HepG2 (cell line): ENCODE data around the gene EFEMP2. TPM values are rescaled to one million over a fixed set of nuclear protein-coding genes. Genes with fewer than 3 reads are reported as not detected.

Experiments
- ATAD3A ChIP-seq: sonication (generic); formaldehyde crosslinking; IDR thresholded peaks from 2 replicates; pipeline ENCODE4 v1.4.0; 2020; ENCODE audit warnings: missing genetic modification reagents
- BRD4 ChIP-seq: sonication (generic); formaldehyde crosslinking; IDR thresholded peaks from 2 replicates; pipeline ENCODE4 v1.4.0; 2020; ENCODE audit warnings: missing genetic modification reagents
- LCORL ChIP-seq, 2 experiments: fragments of 450-650 bp in 1 of 2; sonication (generic) in 1 of 2; formaldehyde crosslinking in 1 of 2; IDR thresholded peaks; 2 replicates each; pipeline versions ENCODE4 v1.5.0 to v1.6.1; 2017 to 2020; ENCODE audit warnings: antibody characterized with exemption in 1 of 2, missing genetic modification reagents in 1 of 2
- NFKBIZ ChIP-seq: IDR thresholded peaks from 2 replicates; pipeline ENCODE4 v1.6.1; 2018; ENCODE audit warnings: missing genetic modification reagents, missing compliant biosample characterization
- NR2F6 ChIP-seq, 2 experiments: IDR thresholded peaks; 2 replicates each; pipeline ENCODE4 v1.6.1; 2016; ENCODE audit warnings: antibody characterized with exemption in 1 of 2, mild to moderate bottlenecking in 1 of 2
- ONECUT2 ChIP-seq: sonication (generic); formaldehyde crosslinking; IDR thresholded peaks from 2 replicates; pipeline ENCODE4 v1.4.0; 2020; ENCODE audit warnings: missing genetic modification reagents
- POGZ ChIP-seq: sonication (generic); formaldehyde crosslinking; IDR thresholded peaks from 2 replicates; pipeline ENCODE4 v1.4.0; 2020; ENCODE audit warnings: mild to moderate bottlenecking, missing genetic modification reagents
- SIN3A ChIP-seq: IDR thresholded peaks from 2 replicates; pipeline ENCODE4 v1.6.1; 2011; ENCODE audit warnings: low read depth, mild to moderate bottlenecking, control low read depth, low read length, borderline replicate concordance
- SKI ChIP-seq: fragments of 450-650 bp; IDR thresholded peaks from one replicate; pipeline ENCODE4 v1.6.1; 2018; ENCODE audit warnings: mild to moderate bottlenecking; ENCODE audit not compliant: partially characterized antibody
- TAF15 ChIP-seq: fragments of 200-400 bp; formaldehyde crosslinking; IDR thresholded peaks from one replicate; pipeline ENCODE4 v1.6.1; 2018; ENCODE audit warnings: mild to moderate bottlenecking, low read depth, low read length; ENCODE audit not compliant: poor library complexity, severe bottlenecking
- ZNF451 ChIP-seq: sonication (generic); formaldehyde crosslinking; IDR thresholded peaks from 2 replicates; pipeline ENCODE4 v1.5.0; 2020; ENCODE audit warnings: mild to moderate bottlenecking, missing genetic modification reagents
- ZNF605 ChIP-seq: sonication (generic); formaldehyde crosslinking; IDR thresholded peaks from 2 replicates; pipeline ENCODE4 v1.8.0; 2022; ENCODE audit warnings: mild to moderate bottlenecking, missing genetic modification reagents
- ZNF761 ChIP-seq: sonication (generic); formaldehyde crosslinking; conservative IDR thresholded peaks from 2 replicates; pipeline ENCODE4 v1.4.0; 2020; ENCODE audit warnings: mild to moderate bottlenecking, missing genetic modification reagents
- polyA plus RNA-seq, 8 experiments: library from polyadenylated mRNA; depleted of rRNA in 3 of 8; stranded (reverse) in 7 of 8; unstranded in 1 of 8; fragments of >200 nt; fragmentation: Illumina TruSeq in 4 of 8; extraction: Trizol in 4 of 8; gene quantifications; 2 replicates each; pipeline versions ENCODE4 v1.2.1 to v1.2.3, GENCODE V29; 2011 to 2016; ENCODE audit warnings: low read depth in 4 of 8, missing spikeins in 1 of 8, mixed read lengths in 1 of 8; ENCODE audit not compliant: insufficient read depth in 1 of 8
- total RNA-seq, 5 experiments: library from RNA; depleted of rRNA; stranded (reverse); fragments of >200 nt; fragmentation: Illumina TruSeq; extraction: Trizol; gene quantifications; 2 replicates each; pipeline ENCODE4 v1.2.3, GENCODE V29; 2016; ENCODE audit warnings: low read depth in 1 of 5
- TF ChIP-seq, protein P1 (sequence below): IDR thresholded peaks from 2 replicates; pipeline ENCODE4 v1.6.1; 2018; ENCODE audit warnings: missing genetic modification reagents
- TF ChIP-seq, protein P2 (sequence below): sonication (generic); formaldehyde crosslinking; IDR thresholded peaks from 2 replicates; pipeline ENCODE4 v1.4.0; 2020; ENCODE audit warnings: missing genetic modification reagents
- TF ChIP-seq, protein P3 (sequence below): sonication (generic); formaldehyde crosslinking; IDR thresholded peaks from 2 replicates; pipeline ENCODE4 v1.5.0; 2020; ENCODE audit warnings: mild to moderate bottlenecking, missing genetic modification reagents, borderline replicate concordance
- TF ChIP-seq, protein P4 (sequence below): sonication (generic); formaldehyde crosslinking; IDR thresholded peaks from 2 replicates; pipeline ENCODE4 v1.4.0; 2020; ENCODE audit warnings: mild to moderate bottlenecking, missing genetic modification reagents

The EFEMP2 gene
- total and polyA plus RNA-seq, 2 of the 13 experiments (the other 11 are each of a cell fraction or from before 2014, with no cell fraction given) = 7.4 to 29.7 TPM

DNA sequence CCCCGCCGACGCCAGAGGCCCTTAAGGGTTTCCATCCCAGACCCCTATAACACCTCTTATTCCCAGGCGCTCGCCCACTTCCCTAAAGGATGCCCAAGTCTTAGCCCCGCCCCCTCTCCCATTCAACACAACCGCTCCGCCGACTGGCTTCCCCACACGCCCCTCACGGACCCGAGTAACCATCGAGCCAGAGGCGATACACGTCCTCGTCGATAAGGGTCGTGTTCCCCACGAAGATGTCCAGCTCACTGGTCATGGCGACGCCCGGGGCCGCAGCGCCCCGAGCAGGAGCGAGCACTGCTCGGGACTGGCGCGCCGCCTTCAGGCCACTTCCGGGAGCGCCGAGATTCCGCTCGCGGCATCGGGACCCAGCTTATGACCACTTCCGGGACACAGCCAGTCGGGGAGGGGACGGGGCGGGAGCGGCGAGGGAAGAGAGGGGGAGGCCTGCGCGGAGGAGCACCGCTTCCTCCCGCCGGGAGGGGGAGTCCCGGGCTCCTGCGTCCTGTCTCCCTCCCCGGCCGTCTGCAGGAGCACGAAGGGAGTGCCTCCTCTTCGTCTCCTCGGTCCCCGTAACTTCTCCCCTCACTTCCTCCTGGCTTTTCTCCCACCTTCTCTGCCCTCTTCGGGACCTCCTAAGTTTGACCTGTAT is 15.7 kb upstream of the EFEMP2 start, which contains the start of gene FIBP (continued):
- no peak for TF ChIP-seq NR2F6 (IDR thresholded peaks at IDR 0.05)
- TF ChIP-seq NR2F6 (CRISPR knock-in tag; IDR thresholded peaks at IDR 0.05) = 0 out of 2 replicates have a peak, but pooled peaks have one; percentile 4
- TF ChIP-seq, protein P1, sequence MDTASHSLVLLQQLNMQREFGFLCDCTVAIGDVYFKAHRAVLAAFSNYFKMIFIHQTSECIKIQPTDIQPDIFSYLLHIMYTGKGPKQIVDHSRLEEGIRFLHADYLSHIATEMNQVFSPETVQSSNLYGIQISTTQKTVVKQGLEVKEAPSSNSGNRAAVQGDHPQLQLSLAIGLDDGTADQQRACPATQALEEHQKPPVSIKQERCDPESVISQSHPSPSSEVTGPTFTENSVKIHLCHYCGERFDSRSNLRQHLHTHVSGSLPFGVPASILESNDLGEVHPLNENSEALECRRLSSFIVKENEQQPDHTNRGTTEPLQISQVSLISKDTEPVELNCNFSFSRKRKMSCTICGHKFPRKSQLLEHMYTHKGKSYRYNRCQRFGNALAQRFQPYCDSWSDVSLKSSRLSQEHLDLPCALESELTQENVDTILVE = peak; percentile 90
- TF ChIP-seq SIN3A = peak; percentile 60; the same call in 1 of the 2 replicates
- TF ChIP-seq, protein P2, sequence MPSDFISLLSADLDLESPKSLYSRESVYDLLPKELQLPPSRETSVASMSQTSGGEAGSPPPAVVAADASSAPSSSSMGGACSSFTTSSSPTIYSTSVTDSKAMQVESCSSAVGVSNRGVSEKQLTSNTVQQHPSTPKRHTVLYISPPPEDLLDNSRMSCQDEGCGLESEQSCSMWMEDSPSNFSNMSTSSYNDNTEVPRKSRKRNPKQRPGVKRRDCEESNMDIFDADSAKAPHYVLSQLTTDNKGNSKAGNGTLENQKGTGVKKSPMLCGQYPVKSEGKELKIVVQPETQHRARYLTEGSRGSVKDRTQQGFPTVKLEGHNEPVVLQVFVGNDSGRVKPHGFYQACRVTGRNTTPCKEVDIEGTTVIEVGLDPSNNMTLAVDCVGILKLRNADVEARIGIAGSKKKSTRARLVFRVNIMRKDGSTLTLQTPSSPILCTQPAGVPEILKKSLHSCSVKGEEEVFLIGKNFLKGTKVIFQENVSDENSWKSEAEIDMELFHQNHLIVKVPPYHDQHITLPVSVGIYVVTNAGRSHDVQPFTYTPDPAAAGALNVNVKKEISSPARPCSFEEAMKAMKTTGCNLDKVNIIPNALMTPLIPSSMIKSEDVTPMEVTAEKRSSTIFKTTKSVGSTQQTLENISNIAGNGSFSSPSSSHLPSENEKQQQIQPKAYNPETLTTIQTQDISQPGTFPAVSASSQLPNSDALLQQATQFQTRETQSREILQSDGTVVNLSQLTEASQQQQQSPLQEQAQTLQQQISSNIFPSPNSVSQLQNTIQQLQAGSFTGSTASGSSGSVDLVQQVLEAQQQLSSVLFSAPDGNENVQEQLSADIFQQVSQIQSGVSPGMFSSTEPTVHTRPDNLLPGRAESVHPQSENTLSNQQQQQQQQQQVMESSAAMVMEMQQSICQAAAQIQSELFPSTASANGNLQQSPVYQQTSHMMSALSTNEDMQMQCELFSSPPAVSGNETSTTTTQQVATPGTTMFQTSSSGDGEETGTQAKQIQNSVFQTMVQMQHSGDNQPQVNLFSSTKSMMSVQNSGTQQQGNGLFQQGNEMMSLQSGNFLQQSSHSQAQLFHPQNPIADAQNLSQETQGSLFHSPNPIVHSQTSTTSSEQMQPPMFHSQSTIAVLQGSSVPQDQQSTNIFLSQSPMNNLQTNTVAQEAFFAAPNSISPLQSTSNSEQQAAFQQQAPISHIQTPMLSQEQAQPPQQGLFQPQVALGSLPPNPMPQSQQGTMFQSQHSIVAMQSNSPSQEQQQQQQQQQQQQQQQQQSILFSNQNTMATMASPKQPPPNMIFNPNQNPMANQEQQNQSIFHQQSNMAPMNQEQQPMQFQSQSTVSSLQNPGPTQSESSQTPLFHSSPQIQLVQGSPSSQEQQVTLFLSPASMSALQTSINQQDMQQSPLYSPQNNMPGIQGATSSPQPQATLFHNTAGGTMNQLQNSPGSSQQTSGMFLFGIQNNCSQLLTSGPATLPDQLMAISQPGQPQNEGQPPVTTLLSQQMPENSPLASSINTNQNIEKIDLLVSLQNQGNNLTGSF (CRISPR knock-in tag) = no peak
- peak; percentile 77 for TF ChIP-seq ZNF605 (CRISPR knock-in tag)
- TF ChIP-seq, protein P3, sequence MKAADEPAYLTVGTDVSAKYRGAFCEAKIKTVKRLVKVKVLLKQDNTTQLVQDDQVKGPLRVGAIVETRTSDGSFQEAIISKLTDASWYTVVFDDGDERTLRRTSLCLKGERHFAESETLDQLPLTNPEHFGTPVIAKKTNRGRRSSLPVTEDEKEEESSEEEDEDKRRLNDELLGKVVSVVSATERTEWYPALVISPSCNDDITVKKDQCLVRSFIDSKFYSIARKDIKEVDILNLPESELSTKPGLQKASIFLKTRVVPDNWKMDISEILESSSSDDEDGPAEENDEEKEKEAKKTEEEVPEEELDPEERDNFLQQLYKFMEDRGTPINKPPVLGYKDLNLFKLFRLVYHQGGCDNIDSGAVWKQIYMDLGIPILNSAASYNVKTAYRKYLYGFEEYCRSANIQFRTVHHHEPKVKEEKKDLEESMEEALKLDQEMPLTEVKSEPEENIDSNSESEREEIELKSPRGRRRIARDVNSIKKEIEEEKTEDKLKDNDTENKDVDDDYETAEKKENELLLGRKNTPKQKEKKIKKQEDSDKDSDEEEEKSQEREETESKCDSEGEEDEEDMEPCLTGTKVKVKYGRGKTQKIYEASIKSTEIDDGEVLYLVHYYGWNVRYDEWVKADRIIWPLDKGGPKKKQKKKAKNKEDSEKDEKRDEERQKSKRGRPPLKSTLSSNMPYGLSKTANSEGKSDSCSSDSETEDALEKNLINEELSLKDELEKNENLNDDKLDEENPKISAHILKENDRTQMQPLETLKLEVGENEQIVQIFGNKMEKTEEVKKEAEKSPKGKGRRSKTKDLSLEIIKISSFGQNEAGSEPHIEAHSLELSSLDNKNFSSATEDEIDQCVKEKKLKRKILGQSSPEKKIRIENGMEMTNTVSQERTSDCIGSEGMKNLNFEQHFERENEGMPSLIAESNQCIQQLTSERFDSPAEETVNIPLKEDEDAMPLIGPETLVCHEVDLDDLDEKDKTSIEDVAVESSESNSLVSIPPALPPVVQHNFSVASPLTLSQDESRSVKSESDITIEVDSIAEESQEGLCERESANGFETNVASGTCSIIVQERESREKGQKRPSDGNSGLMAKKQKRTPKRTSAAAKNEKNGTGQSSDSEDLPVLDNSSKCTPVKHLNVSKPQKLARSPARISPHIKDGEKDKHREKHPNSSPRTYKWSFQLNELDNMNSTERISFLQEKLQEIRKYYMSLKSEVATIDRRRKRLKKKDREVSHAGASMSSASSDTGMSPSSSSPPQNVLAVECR (CRISPR knock-in tag) = peak; percentile 91
- TF ChIP-seq ZNF761 (CRISPR knock-in tag) = no peak
- TF ChIP-seq BRD4 (CRISPR knock-in tag) = no peak
- no peak for TF ChIP-seq ONECUT2
- no peak for TF ChIP-seq SKI
- no peak for TF ChIP-seq POGZ (CRISPR knock-in tag)
- no peak; the same call in 1 of the 2 replicates for TF ChIP-seq NFKBIZ (CRISPR knock-in tag)
- no peak for TF ChIP-seq ZNF451 (CRISPR knock-in tag)
- no peak for TF ChIP-seq ATAD3A (CRISPR knock-in tag)
- TF ChIP-seq, protein P4, sequence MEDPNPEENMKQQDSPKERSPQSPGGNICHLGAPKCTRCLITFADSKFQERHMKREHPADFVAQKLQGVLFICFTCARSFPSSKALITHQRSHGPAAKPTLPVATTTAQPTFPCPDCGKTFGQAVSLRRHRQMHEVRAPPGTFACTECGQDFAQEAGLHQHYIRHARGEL = no peak
- TF ChIP-seq TAF15 = no peak
- no peak for TF ChIP-seq LCORL (IDR thresholded peaks at IDR 0.05)
- peak; percentile 91 for TF ChIP-seq LCORL (CRISPR knock-in tag; IDR thresholded peaks at IDR 0.05)
